ENCODE results near the gene RTP5. TPM values are rescaled to one million over a fixed set of nuclear protein-coding genes. Genes with fewer than 3 reads are reported as not detected.

The RTP5 gene
- total RNA-seq, 4 donors from 2014 or later = not detected

DNA sequence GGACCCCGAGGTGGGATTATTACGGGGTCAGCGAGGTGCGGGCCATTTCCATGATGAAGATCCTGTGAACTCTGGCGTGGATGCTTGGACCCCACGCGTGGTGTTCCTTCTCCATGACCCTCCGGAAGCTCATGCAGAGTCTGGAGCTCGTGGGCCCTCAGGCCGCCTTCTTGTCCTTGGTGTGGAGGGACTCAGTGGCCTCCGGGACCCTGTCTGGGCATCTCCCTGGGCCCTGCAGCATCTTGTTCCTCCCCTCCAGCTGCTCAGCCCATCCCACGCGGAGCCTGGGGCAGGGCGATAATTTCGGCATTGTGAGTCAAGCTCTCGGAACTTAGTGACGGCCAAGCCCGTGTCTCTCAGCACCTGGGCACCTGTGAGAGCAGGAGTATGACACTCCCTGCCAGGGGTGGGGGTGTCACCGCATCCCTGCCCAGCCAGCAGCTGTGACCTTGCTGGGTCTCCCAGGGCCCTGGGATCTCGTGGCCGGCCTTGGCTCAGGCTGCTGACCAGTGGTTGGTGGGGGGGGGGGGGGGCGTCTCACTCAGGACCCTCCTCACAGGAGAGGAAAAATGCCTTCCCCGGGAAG, 24.6 kb downstream of the RTP5 start:
- ATAC-seq = no peak
- no peak overlapping the region for H3K27ac ChIP-seq
- 91 to 94% methylated on average over 9 of the region's 23 CpGs for WGBS, 2 donors (ENCODE audit: low coverage in 1 of 2)
- peaks cover 0 to 22% (median 4%) of the 10 kb centered on the region in 3 donors for H3K4me1 ChIP-seq
- no peak overlapping the region for H3K4me3 ChIP-seq
- no peaks in the 10 kb centered on the region for H3K27me3 ChIP-seq
- TF ChIP-seq POLR2A (IDR thresholded peaks at IDR 0.05) (no peak), EP300 (IDR thresholded peaks at IDR 0.05) (no peak), POLR2AphosphoS5 (IDR thresholded peaks at IDR 0.05) (no peak)
- TF ChIP-seq, protein P1, sequence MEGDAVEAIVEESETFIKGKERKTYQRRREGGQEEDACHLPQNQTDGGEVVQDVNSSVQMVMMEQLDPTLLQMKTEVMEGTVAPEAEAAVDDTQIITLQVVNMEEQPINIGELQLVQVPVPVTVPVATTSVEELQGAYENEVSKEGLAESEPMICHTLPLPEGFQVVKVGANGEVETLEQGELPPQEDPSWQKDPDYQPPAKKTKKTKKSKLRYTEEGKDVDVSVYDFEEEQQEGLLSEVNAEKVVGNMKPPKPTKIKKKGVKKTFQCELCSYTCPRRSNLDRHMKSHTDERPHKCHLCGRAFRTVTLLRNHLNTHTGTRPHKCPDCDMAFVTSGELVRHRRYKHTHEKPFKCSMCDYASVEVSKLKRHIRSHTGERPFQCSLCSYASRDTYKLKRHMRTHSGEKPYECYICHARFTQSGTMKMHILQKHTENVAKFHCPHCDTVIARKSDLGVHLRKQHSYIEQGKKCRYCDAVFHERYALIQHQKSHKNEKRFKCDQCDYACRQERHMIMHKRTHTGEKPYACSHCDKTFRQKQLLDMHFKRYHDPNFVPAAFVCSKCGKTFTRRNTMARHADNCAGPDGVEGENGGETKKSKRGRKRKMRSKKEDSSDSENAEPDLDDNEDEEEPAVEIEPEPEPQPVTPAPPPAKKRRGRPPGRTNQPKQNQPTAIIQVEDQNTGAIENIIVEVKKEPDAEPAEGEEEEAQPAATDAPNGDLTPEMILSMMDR (IDR thresholded peaks at IDR 0.05) = no peak
- H3K36me3 ChIP-seq = no peaks in the 10 kb centered on the region
- H3K9me3 ChIP-seq = no peaks in the 10 kb centered on the region

DNA sequence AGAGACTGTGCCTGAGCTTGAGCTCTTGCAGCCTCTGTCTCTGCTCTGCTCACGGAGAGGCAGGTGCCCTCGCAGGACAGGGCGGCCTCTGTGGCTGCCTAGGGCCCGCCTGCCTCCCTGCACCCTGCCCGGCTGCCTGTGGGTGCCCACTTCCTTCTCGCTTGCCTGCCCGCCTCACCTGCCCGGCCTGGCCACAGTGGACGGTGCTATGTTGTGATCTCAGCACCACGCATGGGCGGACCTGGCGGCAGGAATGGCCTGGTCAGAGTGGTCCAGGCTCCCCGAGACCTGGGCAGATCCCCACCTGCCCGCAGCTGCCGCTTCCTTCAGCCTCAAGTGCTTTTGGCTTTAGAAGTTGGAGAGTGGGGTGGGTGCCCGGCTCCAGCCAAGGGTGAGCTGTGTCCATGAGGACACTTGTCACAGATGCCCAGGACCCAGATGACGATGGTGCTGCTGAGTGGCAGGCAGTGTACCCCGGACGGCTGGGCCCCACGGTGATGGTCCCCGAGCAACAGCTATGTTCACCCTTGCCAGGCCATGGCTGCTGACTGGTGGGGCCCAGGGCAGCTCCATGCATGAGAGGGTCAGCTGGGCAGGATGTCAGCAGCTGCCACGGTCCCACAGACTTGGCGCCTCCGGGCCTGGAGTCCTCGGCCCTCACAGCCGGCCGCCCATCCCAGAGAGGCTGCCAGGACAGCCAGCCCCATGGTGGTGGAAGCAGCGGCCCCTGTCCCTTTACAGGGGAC, 25.3 kb downstream of the RTP5 start:
- TF ChIP-seq, protein P1 (IDR thresholded peaks at IDR 0.05) = no peak
- TF ChIP-seq POLR2A (IDR thresholded peaks at IDR 0.05) (no peak), POLR2AphosphoS5 (IDR thresholded peaks at IDR 0.05) (no peak), EP300 (IDR thresholded peaks at IDR 0.05) (no peak)
- no peaks in the 10 kb centered on the region for H3K36me3 ChIP-seq
- no peaks in the 10 kb centered on the region for H3K9me3 ChIP-seq
- H3K27ac ChIP-seq = peak overlapping the region in 1 of 4 donors; percentile 67
- peak; percentile 4 for ATAC-seq
- H3K27me3 ChIP-seq = no peaks in the 10 kb centered on the region
- H3K4me1 ChIP-seq = peaks cover 0 to 26% (median 4%) of the 10 kb centered on the region in 3 donors
- H3K4me3 ChIP-seq = no peak overlapping the region
- WGBS, 2 donors (ENCODE audit: low coverage in 1 of 2) = no CpG with 5 or more reads among the region's 28 CpGs

DNA sequence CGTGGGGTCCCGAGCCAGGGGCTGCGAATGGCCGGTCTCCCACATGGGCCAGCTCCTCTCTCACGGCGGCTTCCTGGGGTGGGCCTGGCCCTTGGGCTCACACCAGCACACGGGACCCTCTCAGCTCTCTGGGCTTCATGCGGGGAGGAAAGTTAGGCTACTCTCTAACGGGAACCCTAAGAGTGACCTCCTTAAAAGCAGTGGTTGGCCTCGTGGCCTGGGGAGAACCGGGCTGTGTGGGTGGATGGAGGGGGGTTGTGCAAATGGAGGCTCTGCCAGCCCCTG, 25.8 kb downstream of the RTP5 start:
- peak overlapping the region in 1 of 4 donors; percentile 67 for H3K27ac ChIP-seq
- H3K36me3 ChIP-seq = no peaks in the 10 kb centered on the region
- ATAC-seq = no peak
- no CpG with 5 or more reads among the region's 11 CpGs for WGBS, 2 donors (ENCODE audit: low coverage in 1 of 2)
- TF ChIP-seq POLR2A (IDR thresholded peaks at IDR 0.05) (no peak), EP300 (IDR thresholded peaks at IDR 0.05) (no peak), POLR2AphosphoS5 (IDR thresholded peaks at IDR 0.05) (no peak)
- TF ChIP-seq, protein P1 (IDR thresholded peaks at IDR 0.05) = no peak
- H3K4me3 ChIP-seq = no peak overlapping the region
- peaks cover 0 to 31% (median 4%) of the 10 kb centered on the region in 3 donors for H3K4me1 ChIP-seq
- H3K9me3 ChIP-seq = no peaks in the 10 kb centered on the region
- H3K27me3 ChIP-seq = no peaks in the 10 kb centered on the region

DNA sequence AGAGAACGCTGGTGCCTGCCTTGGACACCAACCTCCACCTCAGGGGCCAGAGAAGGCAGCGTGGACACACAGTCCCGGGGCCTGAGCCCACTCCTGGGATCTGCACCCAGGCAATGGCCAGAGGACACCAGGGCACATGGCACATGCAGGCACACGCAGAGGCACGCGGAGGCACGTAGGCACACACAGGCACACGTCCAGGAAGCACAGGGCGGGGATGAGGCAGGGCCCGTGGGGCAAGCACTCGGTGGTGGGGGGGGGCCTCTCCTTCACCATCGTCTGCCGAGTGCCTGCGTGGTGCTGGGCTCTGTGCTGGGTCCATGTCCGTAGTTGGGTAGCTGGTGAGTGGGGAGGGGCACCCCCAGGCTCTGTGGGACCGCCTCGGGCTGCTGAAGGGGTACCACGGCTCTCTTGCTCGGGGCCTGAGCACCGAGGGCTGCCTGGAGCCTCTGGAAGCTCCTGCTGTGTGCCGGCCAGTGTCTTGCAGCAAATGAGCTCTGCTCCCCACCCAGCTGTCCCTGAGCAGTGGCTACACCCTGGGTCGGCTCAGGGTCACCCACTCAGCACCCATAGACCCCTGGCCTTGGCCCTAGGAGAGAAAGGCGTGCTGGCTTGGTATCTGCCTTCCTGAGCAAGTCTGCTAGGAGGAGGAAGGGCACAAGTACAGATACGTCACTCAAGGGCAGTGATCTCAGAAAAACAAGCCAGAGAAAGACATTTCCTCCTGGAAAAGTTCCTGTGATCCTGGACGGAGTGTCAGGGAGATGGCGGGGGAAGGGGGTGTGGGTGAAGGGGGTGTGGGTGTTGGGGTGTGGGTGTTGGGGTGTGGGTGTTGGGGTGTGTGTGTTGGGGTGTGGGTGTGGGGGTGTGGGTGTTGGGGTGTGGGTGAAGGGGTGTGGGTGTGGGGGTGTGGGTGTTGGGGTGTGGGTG, 26.4 kb downstream of the RTP5 start:
- H3K9me3 ChIP-seq = no peaks in the 10 kb centered on the region
- no peak overlapping the region for H3K4me3 ChIP-seq
- peaks cover 0 to 33% (median 4%) of the 10 kb centered on the region in 3 donors for H3K4me1 ChIP-seq
- WGBS, 2 donors (ENCODE audit: low coverage in 1 of 2) = 60% methylated on average over 3 of the region's 26 CpGs; no CpG with 5 or more reads in 1 of the 2 donors
- no peaks in the 10 kb centered on the region for H3K36me3 ChIP-seq
- H3K27me3 ChIP-seq = no peaks in the 10 kb centered on the region
- peak overlapping the region in 2 of 4 donors; percentile 53 to 67 for H3K27ac ChIP-seq
- ATAC-seq = peak; percentile 31
- TF ChIP-seq EP300 (IDR thresholded peaks at IDR 0.05) (no peak), POLR2AphosphoS5 (IDR thresholded peaks at IDR 0.05) (no peak), POLR2A (IDR thresholded peaks at IDR 0.05) (no peak)

DNA sequence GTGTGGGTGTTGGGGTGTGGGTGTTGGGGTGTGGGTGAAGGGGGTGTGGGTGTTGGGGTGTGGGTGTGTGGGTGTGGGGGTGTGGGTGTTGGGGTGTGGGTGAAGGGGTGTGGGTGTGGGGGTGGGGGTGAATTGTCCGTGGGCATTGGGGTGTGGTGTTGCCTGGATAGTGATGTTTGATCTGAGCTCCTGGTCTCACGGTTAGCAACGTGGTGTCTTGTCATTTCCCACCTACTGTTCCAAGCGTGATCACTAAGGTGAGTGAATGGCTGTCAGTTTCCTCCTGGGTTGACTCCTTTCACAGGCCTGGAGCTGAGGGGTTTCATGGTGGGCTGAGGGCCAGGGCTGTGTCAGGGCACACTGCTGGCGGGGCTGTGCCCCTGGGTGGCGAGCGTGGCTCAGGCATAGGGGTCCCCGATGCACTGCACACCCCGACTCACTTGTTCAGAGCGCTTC, 27.2 kb downstream of the RTP5 start:
- Histone ChIP-seq H3K4me1 (peaks cover 0 to 38% (median 4%) of the 10 kb centered on the region in 3 donors), H3K27ac (no peak overlapping the region), H3K9me3 (no peaks in the 10 kb centered on the region), H3K36me3 (no peaks in the 10 kb centered on the region), H3K27me3 (peaks cover 4% of the 10 kb centered on the region), H3K4me3 (no peak overlapping the region)
- TF ChIP-seq, protein P1 (IDR thresholded peaks at IDR 0.05) = no peak
- no peak for TF ChIP-seq POLR2AphosphoS5 (IDR thresholded peaks at IDR 0.05)
- no peak for TF ChIP-seq POLR2A (IDR thresholded peaks at IDR 0.05)
- TF ChIP-seq EP300 (IDR thresholded peaks at IDR 0.05) = no peak
- WGBS, 2 donors (ENCODE audit: low coverage in 1 of 2) = 91 to 100% methylated on average over 1 to 8 of the region's 10 CpGs
- no peak for ATAC-seq

All from gastroesophageal sphincter (tissue), 4 donors.